ENCODE measurements around the gene USH1C.

The USH1C gene

GRCh38 chr11:17547051-17547577 lies 2.9 kb upstream of the USH1C start, which contains the start of gene OTOG:
Gene OTOG (plus strand): TSS chr11:17547259. CDS start chr11:17547373, 114 bp downstream.
- no peak for DNase-seq (ENCODE audit: low read depth in 2 of 2)

- DNase-seq (ENCODE audit: low read depth in 2 of 2): no peak
These were observed 2.0 kb upstream of the USH1C start for GRCh38 chr11:17546240-17546639.

GRCh38 chr11:17543574-17544180 lies 539 bp downstream of the USH1C start:
- DNase-seq (ENCODE audit: low read depth in 2 of 2): no peak

GRCh38 chr11:17543041-17543440 lies 1.2 kb downstream of the USH1C start:
- no peak for DNase-seq (ENCODE audit: low read depth in 2 of 2)

GRCh38 chr11:17542249-17542648 lies 2.0 kb downstream of the USH1C start:
- DNase-seq (ENCODE audit: low read depth in 2 of 2): no peak

- DNase-seq (ENCODE audit: low read depth in 2 of 2): no peak
These were observed 2.8 kb downstream of the USH1C start for GRCh38 chr11:17541330-17541885.

GRCh38 chr11:17540807-17541206 lies 3.4 kb downstream of the USH1C start:
- no peak for DNase-seq (ENCODE audit: low read depth in 2 of 2)

GRCh38 chr11:17538731-17539130 lies 5.5 kb downstream of the USH1C start:
- no peak for DNase-seq (ENCODE audit: low read depth in 2 of 2)

GRCh38 chr11:17538054-17538453 lies 6.2 kb downstream of the USH1C start:
- no peak for DNase-seq (ENCODE audit: low read depth in 2 of 2)

GRCh38 chr11:17537261-17537660 lies 7.0 kb downstream of the USH1C start:
- no peak for DNase-seq (ENCODE audit: low read depth in 2 of 2)

- no peak for DNase-seq (ENCODE audit: low read depth in 2 of 2)
These were observed 8.7 kb downstream of the USH1C start for GRCh38 chr11:17535488-17535887.

GRCh38 chr11:17533778-17534415 lies 10.3 kb downstream of the USH1C start:
- DNase-seq (ENCODE audit: low read depth in 2 of 2): no peak

- no peak for DNase-seq (ENCODE audit: low read depth in 2 of 2)
These were observed 10.9 kb downstream of the USH1C start for GRCh38 chr11:17533341-17533740.

- DNase-seq (ENCODE audit: low read depth in 2 of 2): no peak
These were observed 11.4 kb downstream of the USH1C start for GRCh38 chr11:17532784-17533183.

- DNase-seq (ENCODE audit: low read depth in 2 of 2): no peak
These were observed 12.5 kb downstream of the USH1C start for GRCh38 chr11:17531636-17532113.

- no peak for DNase-seq (ENCODE audit: low read depth in 2 of 2)
These were observed 13.1 kb downstream of the USH1C start for GRCh38 chr11:17531071-17531600.

GRCh38 chr11:17529844-17530185 lies 14.4 kb downstream of the USH1C start:
- DNase-seq (ENCODE audit: low read depth in 2 of 2): no peak

- no peak for DNase-seq (ENCODE audit: low read depth in 2 of 2)
These were observed 15.0 kb downstream of the USH1C start for GRCh38 chr11:17528906-17529843.

GRCh38 chr11:17528181-17528691 lies 16.0 kb downstream of the USH1C start:
- DNase-seq (ENCODE audit: low read depth in 2 of 2): peak; percentile 15 to 37

GRCh38 chr11:17527628-17527995 lies 16.6 kb downstream of the USH1C start:
- no peak for DNase-seq (ENCODE audit: low read depth in 2 of 2)

GRCh38 chr11:17526931-17527627 lies 17.1 kb downstream of the USH1C start:
- DNase-seq (ENCODE audit: low read depth in 2 of 2): no peak
